ENCODE data around the gene TXNL1. TPM values are rescaled to one million over a fixed set of nuclear protein-coding genes. Genes with fewer than 3 reads are reported as not detected.

TXNL1 gene
- total RNA-seq, 2 experiments from 2014 or later = 50.2 to 55.5 TPM

GRCh38 chr18:56556907-56557306, 81.5 kb downstream of the TXNL1 start:
- Mint-ChIP-seq H3K27me3 (peaks cover 3% of the 10 kb centered on the region), H3K9me3 (no peaks in the 10 kb centered on the region), H3K4me1 (no peaks in the 10 kb centered on the region), H3K27ac (no peak overlapping the region), H3K4me3 (no peak overlapping the region), H3K36me3 (ENCODE audit: low read depth) (no peaks in the 10 kb centered on the region)
- DNase-seq = no peak
- CTCF ChIA-PET = no interaction called here
- POLR2A ChIA-PET = no interaction called here

- Mint-ChIP-seq H3K9me3 (no peaks in the 10 kb centered on the region), H3K27me3 (no peaks in the 10 kb centered on the region), H3K36me3 (ENCODE audit: low read depth) (no peaks in the 10 kb centered on the region), H3K4me1 (no peaks in the 10 kb centered on the region), H3K4me3 (no peak overlapping the region), H3K27ac (no peak overlapping the region)
- DNase-seq = no peak
- CTCF ChIA-PET = no interaction called here
- POLR2A ChIA-PET = no interaction called here
These were observed 88.3 kb downstream of the TXNL1 start for GRCh38 chr18:56550121-56550520.

Other genes with a start within 250 kb of the TXNL1 start
- gene WDR7, start 12.8 kb upstream of the TXNL1 start, total RNA-seq = 10 to 100 TPM; 29.1 to 33.0 TPM